IMR-90 (cell line): ENCODE measurements around the gene LUZP4.

Experiments used
- CEBPB ChIP-seq: IDR thresholded peaks from 2 replicates; pipeline ENCODE4 v1.6.1; 2012; ENCODE audit warnings: low read depth, low read length, improper control_type of control experiment
- CTCF ChIP-seq: conservative IDR thresholded peaks from 2 replicates; pipeline ENCODE4 v1.5.1; 2012; ENCODE audit warnings: mild to moderate bottlenecking, low read depth, low read length, improper control_type of control experiment
- MXI1 ChIP-seq: IDR thresholded peaks from 2 replicates; pipeline ENCODE4 v1.6.1; 2012; ENCODE audit warnings: low read depth, mild to moderate bottlenecking, low read length, moderate library complexity, borderline replicate concordance
- RAD21 ChIP-seq: IDR thresholded peaks from 2 replicates; pipeline ENCODE4 v1.6.1; 2012; ENCODE audit warnings: low read length, improper control_type of control experiment
- USF2 ChIP-seq: fragments of 150-350 bp; IDR thresholded peaks from 2 replicates; pipeline ENCODE4 v1.6.1; 2017; ENCODE audit warnings: mild to moderate bottlenecking, antibody characterized with exemption, low read length, low read depth

GRCh38 chrX:115318139-115318538, 28.6 kb downstream of the LUZP4 start:
- TF ChIP-seq CTCF (no peak), MXI1 (no peak), CEBPB (no peak), RAD21 (no peak), USF2 (no peak)
